Stimulated activated CD4-positive, alpha-beta T cell treated with anti-CD3 and anti-CD28 coated beads, Interleukin-1b, Interleukin-23, amount 100 ng/mL, for 24 hours (primary cell): Measurements from ENCODE around the gene C11orf52.

Experiments used
- DNase-seq, 4 experiments: peaks; one replicate each; pipeline ENCODE4 v3.0.0-alpha.2; 2020; ENCODE audit warnings: low read depth in 4 of 4, low spot score in 1 of 4

C11orf52 gene

GRCh38 chr11:111975076-111975806, 56.5 kb downstream of the C11orf52 start:
- DNase-seq: no peak

- no peak for DNase-seq
Measured at GRCh38 chr11:111976119-111976766, 57.5 kb downstream of the C11orf52 start.
